Psoas muscle (tissue), 8 donors: Measurements from ENCODE around the gene SOX12. TPM values are rescaled to one million over a fixed set of nuclear protein-coding genes. Genes with fewer than 3 reads are reported as not detected.
"Not testable (repeated sequence)": the region's sequence is repeated elsewhere in the genome, so short reads cannot be mapped to it uniquely, and the experiment has no call there.

Experiments used
- ATAC-seq, 4 donors: fragments of 200-7000 bp; cut with Tn5 transposase; one replicate each; pipeline ENCODE4 v1.9.1; 2020; ENCODE audit warnings: moderate library complexity in 3 of 4, mild to moderate bottlenecking in 2 of 4
- DNase-seq, 2 donors: peaks; one replicate each; pipeline ENCODE4 v3.0.0-alpha.2; 2020
- H3K27ac ChIP-seq: fragments of 200-600 bp; one replicate; pipeline ENCODE4 v1.8.0; 2022
- H3K27me3 ChIP-seq, 3 donors: fragments of 200-600 bp in 1 of 3; one replicate each; pipeline versions ENCODE4 v1.6.1 to v1.8.0; 2013 to 2022; ENCODE audit warnings: low read length in 2 of 3, mild to moderate bottlenecking in 2 of 3, moderate library complexity in 1 of 3; ENCODE audit not compliant: insufficient read depth in 3 of 3
- H3K36me3 ChIP-seq, 2 donors: fragments of 200-600 bp in 1 of 2; one replicate each; pipeline versions ENCODE4 v1.6.1 to v1.8.0; 2013 to 2022; ENCODE audit warnings: low read depth in 1 of 2, mild to moderate bottlenecking in 1 of 2, moderate library complexity in 1 of 2; ENCODE audit not compliant: insufficient read depth in 1 of 2
- H3K4me1 ChIP-seq: fragments of 200-600 bp; one replicate; pipeline ENCODE4 v1.8.0; 2022
- H3K4me3 ChIP-seq: fragments of 200-600 bp; one replicate; pipeline ENCODE4 v1.8.0; 2022; ENCODE audit warnings: mild to moderate bottlenecking
- H3K9me3 ChIP-seq: fragments of 200-600 bp; one replicate; pipeline ENCODE4 v1.8.0; 2022
- WGBS, 3 donors: extraction: QIAGEN DNeasy Blood & Tissue Kit; methylation state at CpG; one replicate each; pipeline versions ENCODE4 v1.1.6 to v1.1.7; 2013; 5-methylcytosine and 5-hydroxymethylcytosine counted together
- intact Hi-C, 2 donors: fragments of 100-400 bp; cut with DNase I; formaldehyde crosslinking; loops; one replicate each; pipeline versions ENCODE4 v1.11.0 to v1.14.2; 2022
- polyA plus RNA-seq, 3 donors: library from polyadenylated mRNA; stranded (reverse); fragments of 200-250 nt; gene quantifications; one replicate each; pipeline ENCODE4 v1.2.3, GENCODE V29; 2013
- total RNA-seq, 4 donors: library from RNA; stranded (reverse); fragmentation: NEBNext Ultra II Directional in 2 of 4; extraction: Animal tissue kit (Norgen Biotek cat#: 25700) in 2 of 4; gene quantifications; one replicate each; pipeline versions ENCODE4 v1.2.1 to v1.2.4, GENCODE V29; 2021 to 2023
- TF ChIP-seq, protein P1 (sequence below): fragments of 200-600 bp; IDR thresholded peaks from one replicate; pipeline ENCODE4 v1.8.0; 2022; ENCODE audit warnings: antibody characterized with exemption
- donor health status: healthy with polysubstance abuse.
- donor health status: DM: no; HTN: no; CAD: no; lungs with moderate emphysema.
- donor health status: Bipolar disorder and iron deficiency.
- donor health status: healthy.
- donor health status: DM: yes; HTN: yes; CAD: no.
- donor health status: DM: no; HTN: no; CAD: no.
- donor health status: DM: no; HTN: no; CAD: no.
- donor health status: DM: yes; HTN: yes; CAD: no.

SOX12 gene
- total and polyA plus RNA-seq, 7 donors, result 1.2 to 5.7 (median 3.6) TPM

DNA sequence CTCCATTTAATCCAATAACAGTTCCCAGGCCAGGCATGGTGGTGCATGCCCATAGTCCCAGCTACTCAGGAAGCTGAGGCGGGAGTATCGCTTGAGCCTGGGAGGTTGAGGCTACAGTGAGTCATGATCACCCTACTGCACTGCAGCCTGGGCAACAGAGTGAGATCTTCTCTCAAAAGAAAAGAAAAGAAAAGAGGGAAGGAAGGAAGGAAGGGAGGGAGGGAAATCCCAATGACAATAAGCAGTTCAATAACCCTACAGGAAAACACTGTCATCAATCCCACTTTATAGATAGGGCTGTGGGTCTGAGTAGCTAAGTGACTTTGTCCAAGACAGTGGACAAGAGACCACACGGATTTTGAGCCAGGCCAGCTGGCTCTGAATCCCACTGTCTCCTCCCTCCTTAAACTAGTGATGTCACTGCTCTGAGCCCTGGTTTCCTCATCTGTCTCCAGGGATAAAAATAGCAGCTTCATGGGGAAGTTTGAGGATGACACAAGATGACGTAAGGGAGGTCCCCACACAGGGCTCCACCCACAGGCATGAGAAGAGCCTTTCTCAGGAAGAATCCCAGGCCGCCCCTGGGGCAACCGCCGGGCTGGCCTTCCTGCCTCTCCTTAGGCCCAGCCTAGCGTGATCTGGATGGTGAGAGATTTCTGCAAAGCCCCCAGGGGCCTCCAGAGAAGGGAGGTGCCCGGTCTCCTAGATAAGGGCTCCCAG lies 48.0 kb downstream of the SOX12 start:
- no peaks in the 10 kb centered on the region for H3K27me3 ChIP-seq
- intact Hi-C loops, result loop anchor here in 1 of 2 donors (5.0 kb wide), 1 partner anchor 64 kb away; no protein-coding TSS in a partner anchor
- WGBS, 3 donors, result 67 to 70% (median 70%) methylated on average over 9 of the region's 9 CpGs
- DNase-seq, result peak in 1 of 2 donors; percentile 39
- ATAC-seq, result peak in 2 of 4 donors; percentile 24 to 40
- TF ChIP-seq, protein P1, sequence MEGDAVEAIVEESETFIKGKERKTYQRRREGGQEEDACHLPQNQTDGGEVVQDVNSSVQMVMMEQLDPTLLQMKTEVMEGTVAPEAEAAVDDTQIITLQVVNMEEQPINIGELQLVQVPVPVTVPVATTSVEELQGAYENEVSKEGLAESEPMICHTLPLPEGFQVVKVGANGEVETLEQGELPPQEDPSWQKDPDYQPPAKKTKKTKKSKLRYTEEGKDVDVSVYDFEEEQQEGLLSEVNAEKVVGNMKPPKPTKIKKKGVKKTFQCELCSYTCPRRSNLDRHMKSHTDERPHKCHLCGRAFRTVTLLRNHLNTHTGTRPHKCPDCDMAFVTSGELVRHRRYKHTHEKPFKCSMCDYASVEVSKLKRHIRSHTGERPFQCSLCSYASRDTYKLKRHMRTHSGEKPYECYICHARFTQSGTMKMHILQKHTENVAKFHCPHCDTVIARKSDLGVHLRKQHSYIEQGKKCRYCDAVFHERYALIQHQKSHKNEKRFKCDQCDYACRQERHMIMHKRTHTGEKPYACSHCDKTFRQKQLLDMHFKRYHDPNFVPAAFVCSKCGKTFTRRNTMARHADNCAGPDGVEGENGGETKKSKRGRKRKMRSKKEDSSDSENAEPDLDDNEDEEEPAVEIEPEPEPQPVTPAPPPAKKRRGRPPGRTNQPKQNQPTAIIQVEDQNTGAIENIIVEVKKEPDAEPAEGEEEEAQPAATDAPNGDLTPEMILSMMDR, result no peak
- no peak overlapping the region for H3K27ac ChIP-seq
- peaks cover 22% of the 10 kb centered on the region for H3K4me1 ChIP-seq
- H3K4me3 ChIP-seq, result no peak overlapping the region
- no peaks in the 10 kb centered on the region for H3K9me3 ChIP-seq
- H3K36me3 ChIP-seq, result no peaks in the 10 kb centered on the region

DNA sequence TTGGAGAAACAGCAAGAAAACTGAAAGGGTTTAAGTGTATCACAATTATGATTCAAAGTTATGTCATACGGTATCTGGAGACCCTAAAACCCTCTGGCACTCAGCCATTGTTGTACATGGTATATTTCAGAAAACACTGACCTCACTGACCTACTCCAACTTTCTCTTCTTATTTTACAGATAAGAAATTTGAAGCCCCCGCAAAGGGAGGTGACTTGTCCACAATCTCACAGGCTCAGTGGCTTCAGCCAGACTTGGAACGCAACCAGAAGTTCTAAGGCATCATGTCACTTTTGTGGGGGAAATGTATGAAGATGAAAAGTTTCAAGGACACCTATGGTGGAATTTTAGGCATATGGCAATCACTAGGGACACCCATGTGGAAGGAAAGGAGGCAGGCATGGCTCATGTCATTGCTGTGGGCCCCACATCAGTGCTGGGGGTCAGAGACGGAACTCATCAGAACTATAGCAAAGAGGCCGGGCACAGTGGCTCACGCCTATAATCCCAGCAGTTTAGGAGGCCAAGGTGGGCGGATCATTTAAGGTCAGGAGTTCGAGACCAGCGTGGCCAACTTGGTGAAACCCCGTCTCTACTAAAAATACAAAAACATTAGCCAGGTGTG lies 50.0 kb downstream of the SOX12 start:
- WGBS, 3 donors, result 83 to 88% (median 84%) methylated on average over 10 of the region's 10 CpGs
- no peak overlapping the region for H3K4me3 ChIP-seq
- TF ChIP-seq, protein P1, result no peak
- DNase-seq (no peak), ATAC-seq (no peak)
- no peaks in the 10 kb centered on the region for H3K9me3 ChIP-seq
- intact Hi-C loops, result no loop called here
- H3K36me3 ChIP-seq, result no peaks in the 10 kb centered on the region
- peaks cover 0 to 12% (median 0%) of the 10 kb centered on the region in 3 donors for H3K27me3 ChIP-seq
- H3K27ac ChIP-seq, result no peak overlapping the region
- H3K4me1 ChIP-seq, result peaks cover 22% of the 10 kb centered on the region

- TF ChIP-seq, protein P1, result no peak
- no peaks in the 10 kb centered on the region for H3K36me3 ChIP-seq
- peaks cover 18% of the 10 kb centered on the region for H3K4me1 ChIP-seq
- peaks cover 0 to 18% (median 0%) of the 10 kb centered on the region in 3 donors for H3K27me3 ChIP-seq
- H3K9me3 ChIP-seq, result no peaks in the 10 kb centered on the region
- no peak overlapping the region for H3K27ac ChIP-seq
- intact Hi-C loops, result no loop called here
- ATAC-seq, result no peak
- DNase-seq, result no peak
- H3K4me3 ChIP-seq, result no peak overlapping the region
- WGBS, 3 donors, result 15 to 34% (median 23%) methylated on average over 2 of the region's 2 CpGs
These were observed 50.7 kb downstream of the SOX12 start for GRCh38 chr20:376089-376488.

DNA sequence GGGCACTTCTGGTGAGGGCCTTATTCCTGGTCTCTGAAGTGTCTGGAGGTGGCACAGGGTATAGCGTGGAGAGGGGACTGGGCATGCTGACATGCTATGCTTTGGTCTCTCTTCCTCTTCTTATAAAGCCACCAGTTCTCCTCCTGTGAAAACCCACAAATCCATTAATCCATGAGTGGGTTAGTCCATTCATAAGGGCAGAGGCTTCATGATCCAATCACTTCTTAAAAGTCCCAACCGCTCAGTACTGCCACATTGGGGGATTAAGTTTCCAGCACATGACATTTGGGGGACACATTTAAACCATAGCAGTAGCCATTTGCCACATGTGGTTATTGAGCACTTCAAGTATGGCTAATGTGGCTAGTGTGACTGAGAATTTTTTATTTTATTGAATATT lies 51.4 kb downstream of the SOX12 start:
- H3K4me1 ChIP-seq, result peaks cover 12% of the 10 kb centered on the region
- H3K4me3 ChIP-seq, result no peak overlapping the region
- H3K36me3 ChIP-seq, result no peaks in the 10 kb centered on the region
- intact Hi-C loops, result no loop called here
- TF ChIP-seq, protein P1, result no peak
- DNase-seq (no peak), ATAC-seq (no peak)
- H3K9me3 ChIP-seq, result no peaks in the 10 kb centered on the region
- H3K27me3 ChIP-seq, result peaks cover 0 to 24% (median 2%) of the 10 kb centered on the region in 3 donors
- WGBS, 3 donors, result 46 to 72% (median 53%) methylated on average over 2 of the region's 2 CpGs
- H3K27ac ChIP-seq, result no peak overlapping the region

- intact Hi-C loops, H3K9me3 ChIP-seq, H3K36me3 ChIP-seq, DNase-seq, H3K4me3 ChIP-seq, H3K4me1 ChIP-seq, H3K27ac ChIP-seq, ATAC-seq: not testable (repeated sequence)
- 85 to 91% (median 90%) methylated on average over 12 of the region's 12 CpGs for WGBS, 3 donors
- peaks cover 0 to 24% (median 2%) of the 10 kb centered on the region in 3 donors for H3K27me3 ChIP-seq
These were observed 52.2 kb downstream of the SOX12 start for GRCh38 chr20:377578-377977.
